Ramos (cell line): ENCODE measurements around the gene ZDHHC12.
"Not testable (repeated sequence)": the region's sequence is repeated elsewhere in the genome, so short reads cannot be mapped to it uniquely, and the experiment has no call there.

ENCODE experiments used
- in situ Hi-C: fragments of 300-500 bp; cut with MboI; formaldehyde crosslinking; loops from one replicate; pipeline ENCODE4 v1.14.3; 2022; ENCODE audit warnings: low sequenced_read_pairs; ENCODE audit not compliant: unreplicated experiment

ZDHHC12 gene

GRCh38 chr9:128713411-128713780, 10.5 kb downstream of the ZDHHC12 start:
- in situ Hi-C loops: no loop called here

GRCh38 chr9:128712451-128713410, 11.2 kb downstream of the ZDHHC12 start:
- in situ Hi-C loops: no loop called here

GRCh38 chr9:128707446-128707845, 16.5 kb downstream of the ZDHHC12 start:
- in situ Hi-C loops: no loop called here

- in situ Hi-C loops: no loop called here
Measured at GRCh38 chr9:128706671-128707381, 17.1 kb downstream of the ZDHHC12 start.

- in situ Hi-C loops: no loop called here
Measured at GRCh38 chr9:128706045-128706444, 17.9 kb downstream of the ZDHHC12 start.

- in situ Hi-C loops: no loop called here
Measured at GRCh38 chr9:128705051-128705965, 18.6 kb downstream of the ZDHHC12 start.

GRCh38 chr9:128704356-128704670, 19.6 kb downstream of the ZDHHC12 start:
- in situ Hi-C loops: no loop called here

GRCh38 chr9:128703616-128704355, 20.1 kb downstream of the ZDHHC12 start:
- in situ Hi-C loops: no loop called here

- in situ Hi-C loops: no loop called here
Measured at GRCh38 chr9:128702949-128703615, 20.8 kb downstream of the ZDHHC12 start.

GRCh38 chr9:128702445-128702948, 21.4 kb downstream of the ZDHHC12 start, which contains the start of gene PKN3:
TSS of gene PKN3 (plus strand) at chr9:128702503. CDS start at chr9:128702916, 413 bp downstream.
- in situ Hi-C loops: no loop called here

- in situ Hi-C loops: no loop called here
Measured at GRCh38 chr9:128701227-128701854, 22.6 kb downstream of the ZDHHC12 start.

- in situ Hi-C loops: not testable (repeated sequence)
Measured at GRCh38 chr9:128699096-128699795, 24.7 kb downstream of the ZDHHC12 start.

GRCh38 chr9:128696923-128697707, 26.8 kb downstream of the ZDHHC12 start:
- in situ Hi-C loops: no loop called here

- in situ Hi-C loops: no loop called here
Measured at GRCh38 chr9:128694344-128694743, 29.6 kb downstream of the ZDHHC12 start.

GRCh38 chr9:128693738-128694137, 30.2 kb downstream of the ZDHHC12 start:
- in situ Hi-C loops: not testable (repeated sequence)

- in situ Hi-C loops: no loop called here
Measured at GRCh38 chr9:128690684-128691034, 33.3 kb downstream of the ZDHHC12 start.
